ENCODE results near the gene POLR3B. TPM values are rescaled to one million over a fixed set of nuclear protein-coding genes. Genes with fewer than 3 reads are reported as not detected.
A peak's percentile ranks its signal among the peaks of the same experiment; 100 is the strongest.

Gene POLR3B
- total RNA-seq, 4 donors from 2014 or later: 5.6 to 8.4 (median 7.7) TPM

GRCh38 chr12:106343214-106343528 lies 14.4 kb upstream of the POLR3B start:
- Histone ChIP-seq H3K36me3 (peaks cover 0 to 18% (median 0%) of the 10 kb centered on the region in 4 donors), H3K27me3 (no peaks in the 10 kb centered on the region), H3K4me1 (peaks cover 9 to 33% (median 18%) of the 10 kb centered on the region in 4 donors), H3K27ac (peak overlapping the region; percentile 54 to 75 (median 66)), H3K4me3 (peak overlapping the region in 1 of 4 donors; percentile 4), H3K9me3 (no peaks in the 10 kb centered on the region)
- in situ Hi-C loops (cut with MboI; ENCODE audit: low pct_ligation_motif_present in 1 of 4, low pct_unique_long_range_greater_than_20kb in 1 of 4, low sequenced_read_pairs in 3 of 4) (no loop called here), intact Hi-C loops (cut with DNase I; ENCODE audit: low total_unique reads) (no loop called here)
- DNase-seq: no peak
- 66 to 69% methylated on average over 2 of the region's 2 CpGs for WGBS, 2 donors (ENCODE audit: low coverage in 1 of 2)
- TF ChIP-seq, protein P1, sequence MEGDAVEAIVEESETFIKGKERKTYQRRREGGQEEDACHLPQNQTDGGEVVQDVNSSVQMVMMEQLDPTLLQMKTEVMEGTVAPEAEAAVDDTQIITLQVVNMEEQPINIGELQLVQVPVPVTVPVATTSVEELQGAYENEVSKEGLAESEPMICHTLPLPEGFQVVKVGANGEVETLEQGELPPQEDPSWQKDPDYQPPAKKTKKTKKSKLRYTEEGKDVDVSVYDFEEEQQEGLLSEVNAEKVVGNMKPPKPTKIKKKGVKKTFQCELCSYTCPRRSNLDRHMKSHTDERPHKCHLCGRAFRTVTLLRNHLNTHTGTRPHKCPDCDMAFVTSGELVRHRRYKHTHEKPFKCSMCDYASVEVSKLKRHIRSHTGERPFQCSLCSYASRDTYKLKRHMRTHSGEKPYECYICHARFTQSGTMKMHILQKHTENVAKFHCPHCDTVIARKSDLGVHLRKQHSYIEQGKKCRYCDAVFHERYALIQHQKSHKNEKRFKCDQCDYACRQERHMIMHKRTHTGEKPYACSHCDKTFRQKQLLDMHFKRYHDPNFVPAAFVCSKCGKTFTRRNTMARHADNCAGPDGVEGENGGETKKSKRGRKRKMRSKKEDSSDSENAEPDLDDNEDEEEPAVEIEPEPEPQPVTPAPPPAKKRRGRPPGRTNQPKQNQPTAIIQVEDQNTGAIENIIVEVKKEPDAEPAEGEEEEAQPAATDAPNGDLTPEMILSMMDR (IDR thresholded peaks at IDR 0.05): no peak
- no peak for TF ChIP-seq POLR2A (IDR thresholded peaks at IDR 0.05)
- TF ChIP-seq POLR2AphosphoS5 (IDR thresholded peaks at IDR 0.05): no peak
- no peak for TF ChIP-seq EP300 (IDR thresholded peaks at IDR 0.05; ENCODE audit: low read depth)

DNA sequence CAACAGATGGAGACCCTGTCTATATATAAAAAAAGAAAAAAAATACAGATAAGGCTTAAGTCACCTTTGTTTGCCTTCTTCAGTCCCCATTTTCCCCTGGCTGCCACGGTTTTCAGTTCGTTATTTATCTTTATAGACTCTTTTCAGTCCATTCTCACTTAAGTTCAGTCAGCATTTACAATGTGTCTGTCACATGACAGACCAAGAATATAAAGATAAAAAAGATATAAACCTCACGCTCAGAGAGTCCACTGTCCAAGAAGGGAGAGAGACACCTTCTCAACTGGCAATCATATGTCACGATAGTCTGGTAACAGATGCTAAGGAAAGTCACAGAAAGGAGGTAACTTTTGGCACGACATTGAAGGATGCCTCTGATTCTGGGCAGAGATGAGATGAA lies 13.4 kb upstream of the POLR3B start:
- Histone ChIP-seq H3K27me3 (no peaks in the 10 kb centered on the region), H3K9me3 (no peaks in the 10 kb centered on the region), H3K4me1 (peaks cover 9 to 33% (median 18%) of the 10 kb centered on the region in 4 donors), H3K27ac (peak overlapping the region in 3 of 4 donors; percentile 54 to 75 (median 71)), H3K4me3 (no peak overlapping the region), H3K36me3 (peaks cover 0 to 13% (median 0%) of the 10 kb centered on the region in 4 donors)
- DNase-seq: no peak
- TF ChIP-seq POLR2AphosphoS5 (IDR thresholded peaks at IDR 0.05) (no peak), POLR2A (IDR thresholded peaks at IDR 0.05) (no peak)
- in situ Hi-C loops (cut with MboI; ENCODE audit: low pct_ligation_motif_present in 1 of 4, low pct_unique_long_range_greater_than_20kb in 1 of 4, low sequenced_read_pairs in 3 of 4) (no loop called here), intact Hi-C loops (cut with DNase I; ENCODE audit: low total_unique reads) (no loop called here)
- 68 to 70% methylated on average over 5 of the region's 5 CpGs for WGBS, 2 donors (ENCODE audit: low coverage in 1 of 2)

DNA sequence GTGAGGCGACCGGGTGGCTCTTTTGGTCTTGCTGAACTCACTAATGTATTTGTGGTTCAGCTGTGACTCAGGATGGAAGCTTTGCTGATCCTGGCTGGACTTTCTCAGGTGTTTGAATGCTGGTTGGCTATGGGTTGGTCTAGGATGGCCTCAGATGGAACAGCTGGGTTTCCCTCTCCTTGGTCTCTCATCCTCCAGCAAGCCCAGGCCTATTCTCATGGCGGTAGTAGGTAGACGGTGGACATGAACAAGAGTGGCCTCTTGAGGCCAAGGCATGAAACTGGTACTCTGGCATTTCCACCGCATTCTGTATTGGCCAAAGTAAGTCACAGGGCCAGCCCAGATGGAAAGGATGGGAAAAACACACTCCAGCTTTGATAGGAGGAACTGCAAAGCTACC lies 11.8 kb upstream of the POLR3B start:
- no peak for DNase-seq
- 58 to 88% methylated on average over 3 to 5 of the region's 5 CpGs for WGBS, 2 donors (ENCODE audit: low coverage in 1 of 2)
- Histone ChIP-seq H3K4me3 (no peak overlapping the region), H3K36me3 (peaks cover 0 to 9% (median 0%) of the 10 kb centered on the region in 4 donors), H3K27ac (no peak overlapping the region), H3K9me3 (no peaks in the 10 kb centered on the region), H3K27me3 (no peaks in the 10 kb centered on the region), H3K4me1 (peaks cover 9 to 33% (median 18%) of the 10 kb centered on the region in 4 donors)
- intact Hi-C loops (cut with DNase I; ENCODE audit: low total_unique reads) (no loop called here), in situ Hi-C loops (cut with MboI; ENCODE audit: low pct_ligation_motif_present in 1 of 4, low pct_unique_long_range_greater_than_20kb in 1 of 4, low sequenced_read_pairs in 3 of 4) (no loop called here)
- TF ChIP-seq POLR2A (IDR thresholded peaks at IDR 0.05): no peak
- no peak for TF ChIP-seq EP300 (IDR thresholded peaks at IDR 0.05; ENCODE audit: low read depth)
- TF ChIP-seq, protein P1 (IDR thresholded peaks at IDR 0.05): peak; percentile 15 to 59 (median 40)
- TF ChIP-seq POLR2AphosphoS5 (IDR thresholded peaks at IDR 0.05): no peak

DNA sequence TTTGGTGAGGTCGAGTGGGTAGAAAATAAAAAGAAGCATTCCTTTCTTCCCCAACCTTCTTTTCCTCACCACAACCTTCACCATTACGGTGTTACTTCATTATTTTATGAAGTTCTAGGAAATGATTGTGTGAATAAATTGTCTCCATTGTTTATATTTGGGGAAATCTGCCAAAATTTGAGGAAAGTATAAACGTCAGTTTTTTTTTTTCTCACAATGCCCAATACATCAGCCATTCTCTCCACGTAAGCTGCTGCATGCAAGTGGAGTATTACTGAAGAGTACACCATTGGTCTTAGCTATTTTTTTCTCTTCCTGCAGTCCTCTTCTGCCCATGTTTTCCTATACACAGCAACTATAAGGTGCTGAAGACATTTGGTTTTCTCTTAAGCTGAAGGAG lies 9.1 kb upstream of the POLR3B start:
- Histone ChIP-seq H3K27me3 (no peaks in the 10 kb centered on the region), H3K36me3 (peaks cover 0 to 9% (median 0%) of the 10 kb centered on the region in 4 donors), H3K4me1 (peaks cover 0 to 11% (median 3%) of the 10 kb centered on the region in 4 donors), H3K27ac (no peak overlapping the region), H3K9me3 (no peaks in the 10 kb centered on the region), H3K4me3 (no peak overlapping the region)
- DNase-seq: no peak
- no peak for TF ChIP-seq POLR2AphosphoS5 (IDR thresholded peaks at IDR 0.05)
- TF ChIP-seq POLR2A (IDR thresholded peaks at IDR 0.05): no peak
- TF ChIP-seq, protein P1 (IDR thresholded peaks at IDR 0.05): no peak
- TF ChIP-seq EP300 (IDR thresholded peaks at IDR 0.05; ENCODE audit: low read depth): no peak
- in situ Hi-C loops (cut with MboI; ENCODE audit: low pct_ligation_motif_present in 1 of 4, low pct_unique_long_range_greater_than_20kb in 1 of 4, low sequenced_read_pairs in 3 of 4) (no loop called here), intact Hi-C loops (cut with DNase I; ENCODE audit: low total_unique reads) (no loop called here)
- WGBS, 2 donors (ENCODE audit: low coverage in 1 of 2): 35 to 45% methylated on average over 4 of the region's 4 CpGs

GRCh38 chr12:106353175-106353574 lies 4.4 kb upstream of the POLR3B start:
- WGBS, 2 donors (ENCODE audit: low coverage in 1 of 2): 73 to 84% methylated on average over 4 to 6 of the region's 6 CpGs
- in situ Hi-C loops (cut with MboI; ENCODE audit: low pct_ligation_motif_present in 1 of 4, low pct_unique_long_range_greater_than_20kb in 1 of 4, low sequenced_read_pairs in 3 of 4): loop anchor here (10.0 kb wide), 1 partner anchor 128 kb away; no protein-coding TSS in a partner anchor
- Histone ChIP-seq H3K4me3 (no peak overlapping the region), H3K36me3 (no peaks in the 10 kb centered on the region), H3K27me3 (no peaks in the 10 kb centered on the region), H3K27ac (no peak overlapping the region), H3K9me3 (no peaks in the 10 kb centered on the region), H3K4me1 (peaks cover 2 to 9% (median 6%) of the 10 kb centered on the region in 4 donors)
- no peak for DNase-seq
- intact Hi-C loops (cut with DNase I; ENCODE audit: low total_unique reads): loop anchor here (10.0 kb wide), 1 partner anchor 108 kb away; the partner anchor contains the start of gene CKAP4
- TF ChIP-seq EP300 (IDR thresholded peaks at IDR 0.05; ENCODE audit: low read depth): no peak
- no peak for TF ChIP-seq POLR2A (IDR thresholded peaks at IDR 0.05)
- TF ChIP-seq, protein P1 (IDR thresholded peaks at IDR 0.05): no peak
- TF ChIP-seq POLR2AphosphoS5 (IDR thresholded peaks at IDR 0.05): no peak

Measured in transverse colon (tissue), 4 donors.